Measurements from ENCODE around the gene COL25A1. TPM values are rescaled to one million over a fixed set of nuclear protein-coding genes. Genes with fewer than 3 reads are reported as not detected.

The COL25A1 gene
- total RNA-seq, 2 donors from 2014 or later = 0.26 to 0.99 TPM

DNA sequence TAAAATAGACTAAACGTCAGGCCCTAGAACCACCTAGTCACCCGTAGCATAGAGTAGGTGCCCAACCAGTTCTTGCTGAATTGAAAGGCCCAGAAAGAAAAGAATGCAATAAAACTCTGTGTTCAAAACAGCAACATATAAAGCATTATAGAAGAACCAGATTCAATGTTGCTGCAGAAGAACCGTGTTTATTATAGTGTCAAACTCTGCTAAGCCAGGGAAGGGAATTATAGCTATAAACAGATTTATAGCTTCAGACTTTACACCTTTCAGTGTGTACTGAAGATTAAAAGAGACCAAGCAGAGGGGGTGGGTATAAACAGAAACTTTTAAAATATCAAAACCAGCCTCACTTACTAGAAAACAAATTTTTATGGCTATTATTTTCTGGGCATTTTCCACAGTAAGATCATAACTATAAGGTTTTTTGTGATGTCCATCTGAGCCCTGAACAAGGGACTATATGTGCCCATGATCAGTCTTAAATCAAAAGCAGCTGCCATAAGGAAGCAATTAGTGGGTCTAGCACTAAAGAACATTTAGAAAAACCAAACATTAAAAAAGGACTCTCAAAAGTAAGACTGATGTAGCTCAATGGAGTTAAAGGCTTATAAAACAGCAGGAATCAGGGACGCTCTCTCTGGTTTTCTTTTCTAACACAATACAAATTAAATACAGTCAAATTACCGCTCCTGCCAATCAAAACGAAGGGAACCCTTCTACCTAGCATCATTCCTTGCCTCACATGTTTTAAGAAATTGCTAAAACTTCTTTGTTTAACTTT, 319.9 kb downstream of the COL25A1 start:
- H3K4me1 ChIP-seq = no peaks in the 10 kb centered on the region
- H3K4me3 ChIP-seq = no peak overlapping the region
- 70 to 75% methylated on average over 6 of the region's 6 CpGs for WGBS, 2 donors
- ATAC-seq = no peak
- no peaks in the 10 kb centered on the region for H3K9me3 ChIP-seq
- no peak overlapping the region for H3K27ac ChIP-seq
- no peaks in the 10 kb centered on the region for H3K27me3 ChIP-seq
- TF ChIP-seq, protein P1, sequence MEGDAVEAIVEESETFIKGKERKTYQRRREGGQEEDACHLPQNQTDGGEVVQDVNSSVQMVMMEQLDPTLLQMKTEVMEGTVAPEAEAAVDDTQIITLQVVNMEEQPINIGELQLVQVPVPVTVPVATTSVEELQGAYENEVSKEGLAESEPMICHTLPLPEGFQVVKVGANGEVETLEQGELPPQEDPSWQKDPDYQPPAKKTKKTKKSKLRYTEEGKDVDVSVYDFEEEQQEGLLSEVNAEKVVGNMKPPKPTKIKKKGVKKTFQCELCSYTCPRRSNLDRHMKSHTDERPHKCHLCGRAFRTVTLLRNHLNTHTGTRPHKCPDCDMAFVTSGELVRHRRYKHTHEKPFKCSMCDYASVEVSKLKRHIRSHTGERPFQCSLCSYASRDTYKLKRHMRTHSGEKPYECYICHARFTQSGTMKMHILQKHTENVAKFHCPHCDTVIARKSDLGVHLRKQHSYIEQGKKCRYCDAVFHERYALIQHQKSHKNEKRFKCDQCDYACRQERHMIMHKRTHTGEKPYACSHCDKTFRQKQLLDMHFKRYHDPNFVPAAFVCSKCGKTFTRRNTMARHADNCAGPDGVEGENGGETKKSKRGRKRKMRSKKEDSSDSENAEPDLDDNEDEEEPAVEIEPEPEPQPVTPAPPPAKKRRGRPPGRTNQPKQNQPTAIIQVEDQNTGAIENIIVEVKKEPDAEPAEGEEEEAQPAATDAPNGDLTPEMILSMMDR (IDR thresholded peaks at IDR 0.05) = no peak
- no peak for TF ChIP-seq POLR2A (IDR thresholded peaks at IDR 0.05)
- no peak for DNase-seq
- no peaks in the 10 kb centered on the region for H3K36me3 ChIP-seq (replicated peaks in 1 of 2; ENCODE audit: insufficient read depth in 1 of 2, low read depth in 2 of 2)
- intact Hi-C loops (cut with DNase I) = no loop called here

DNA sequence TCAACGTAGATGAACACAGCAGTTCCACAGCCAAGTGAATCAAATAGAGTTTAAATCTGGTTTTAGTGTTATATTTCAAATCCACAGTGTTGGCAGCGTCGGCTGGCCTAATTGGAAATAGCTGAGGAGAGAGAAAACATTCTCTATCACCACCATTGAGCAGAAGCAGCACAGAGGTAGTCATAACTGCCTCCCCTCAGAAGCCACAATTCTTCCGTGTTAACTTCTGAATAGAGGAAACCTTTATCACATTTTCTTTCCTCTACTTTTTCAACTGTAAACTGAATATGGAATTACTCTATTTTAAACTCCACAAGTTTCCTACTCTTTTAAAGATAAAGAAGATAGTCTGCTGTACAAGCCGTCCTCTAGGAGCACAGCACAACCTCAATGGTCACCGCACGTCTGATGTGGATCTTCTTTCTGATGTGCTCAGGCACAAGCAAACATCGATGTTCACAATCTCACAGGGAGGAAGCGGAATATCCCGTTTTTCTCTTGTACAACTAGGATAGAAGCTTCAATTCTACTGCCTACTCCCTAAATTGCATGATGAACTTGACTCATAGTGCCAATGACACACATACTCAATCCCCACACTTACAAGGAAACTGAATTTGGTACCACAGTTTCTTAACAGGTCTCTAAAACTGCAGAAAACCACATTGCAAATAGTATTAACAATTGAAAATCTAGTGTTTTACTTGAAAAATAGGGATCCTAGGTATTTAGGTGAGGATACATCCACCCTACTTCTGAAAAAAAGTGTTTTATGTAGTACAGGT, 321.8 kb downstream of the COL25A1 start:
- TF ChIP-seq, protein P1 (IDR thresholded peaks at IDR 0.05) = no peak
- TF ChIP-seq POLR2A (IDR thresholded peaks at IDR 0.05) = no peak
- Histone ChIP-seq H3K36me3 (replicated peaks in 1 of 2; ENCODE audit: insufficient read depth in 1 of 2, low read depth in 2 of 2) (no peaks in the 10 kb centered on the region), H3K27ac (no peak overlapping the region), H3K4me3 (no peak overlapping the region), H3K9me3 (no peaks in the 10 kb centered on the region), H3K4me1 (no peaks in the 10 kb centered on the region), H3K27me3 (no peaks in the 10 kb centered on the region)
- ATAC-seq (no peak), DNase-seq (no peak)
- 77 to 80% methylated on average over 10 of the region's 10 CpGs for WGBS, 2 donors
- intact Hi-C loops (cut with DNase I) = no loop called here

DNA sequence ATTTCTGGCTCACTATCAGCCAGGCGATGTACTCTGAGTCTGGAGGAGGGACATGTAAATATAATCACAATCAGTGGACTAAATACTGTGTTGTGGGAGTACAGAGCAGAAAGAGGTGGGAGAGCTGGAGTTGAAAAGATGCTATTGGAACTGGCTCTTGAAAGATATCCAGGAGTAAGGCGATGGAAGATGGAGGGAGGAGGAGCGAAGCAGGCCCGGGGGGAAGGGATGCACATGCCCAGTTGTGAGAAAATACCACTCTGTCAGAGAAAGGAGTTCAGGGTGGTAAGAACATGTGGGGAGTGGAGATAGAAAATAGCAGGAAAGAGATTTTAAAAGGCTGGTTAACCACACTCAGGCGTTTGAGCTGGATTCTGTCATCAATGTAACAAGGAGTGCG, 322.7 kb downstream of the COL25A1 start:
- ATAC-seq (no peak), DNase-seq (no peak)
- TF ChIP-seq, protein P1 (IDR thresholded peaks at IDR 0.05) = no peak
- TF ChIP-seq POLR2A (IDR thresholded peaks at IDR 0.05) = no peak
- Histone ChIP-seq H3K27me3 (no peaks in the 10 kb centered on the region), H3K36me3 (replicated peaks in 1 of 2; ENCODE audit: insufficient read depth in 1 of 2, low read depth in 2 of 2) (no peaks in the 10 kb centered on the region), H3K4me1 (no peaks in the 10 kb centered on the region), H3K9me3 (no peaks in the 10 kb centered on the region), H3K4me3 (no peak overlapping the region), H3K27ac (no peak overlapping the region)
- 81 to 86% methylated on average over 6 of the region's 6 CpGs for WGBS, 2 donors
- intact Hi-C loops (cut with DNase I) = no loop called here

DNA sequence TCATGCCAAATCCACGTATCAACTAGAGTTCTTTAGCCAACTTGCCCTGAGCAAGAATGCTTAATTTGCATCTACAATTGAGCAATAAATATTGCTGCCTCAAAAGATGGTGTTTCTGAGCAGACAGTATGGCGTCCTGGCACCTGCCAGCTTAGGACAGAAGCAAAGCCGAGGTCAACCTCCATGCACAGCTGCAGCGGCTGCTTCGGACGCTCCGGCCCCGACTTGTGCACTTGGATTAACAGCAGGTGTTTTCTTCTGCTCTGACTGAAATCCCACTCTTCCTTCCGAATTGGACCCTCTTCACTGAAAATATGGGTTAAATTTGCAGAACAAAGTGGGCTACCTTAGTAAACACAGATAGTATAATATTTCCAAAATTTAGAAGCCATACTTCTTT, 324.4 kb downstream of the COL25A1 start:
- 76 to 77% methylated on average over 9 of the region's 9 CpGs for WGBS, 2 donors
- H3K4me3 ChIP-seq = no peak overlapping the region
- H3K4me1 ChIP-seq = no peaks in the 10 kb centered on the region
- no peaks in the 10 kb centered on the region for H3K27me3 ChIP-seq
- ATAC-seq (no peak), DNase-seq (no peak)
- no peak overlapping the region for H3K27ac ChIP-seq
- H3K9me3 ChIP-seq = no peaks in the 10 kb centered on the region
- no peaks in the 10 kb centered on the region for H3K36me3 ChIP-seq (replicated peaks in 1 of 2; ENCODE audit: insufficient read depth in 1 of 2, low read depth in 2 of 2)
- intact Hi-C loops (cut with DNase I) = no loop called here
- TF ChIP-seq, protein P1 (IDR thresholded peaks at IDR 0.05) = no peak
- no peak for TF ChIP-seq POLR2A (IDR thresholded peaks at IDR 0.05)
